Right renal pelvis (tissue), 4 donors: Measurements from ENCODE around the gene OBP2A. TPM values are rescaled to one million over a fixed set of nuclear protein-coding genes. Genes with fewer than 3 reads are reported as not detected.
"Not testable (repeated sequence)": the region's sequence is repeated elsewhere in the genome, so short reads cannot be mapped to it uniquely, and the experiment has no call there.

Experiments used
- DNase-seq, 4 donors: peaks; one replicate each; pipeline ENCODE4 v3.0.0-alpha.2; 2013; ENCODE audit warnings: low read depth in 4 of 4, low spot score in 3 of 4, missing footprints in 1 of 4
- polyA plus RNA-seq, 4 donors: library from polyadenylated mRNA; unstranded; fragments of 120-200 nt; gene quantifications; one replicate each; pipeline ENCODE4 v1.2.1, GENCODE V29; 2013; ENCODE audit not compliant: insufficient read length in 4 of 4

Gene OBP2A
- polyA plus RNA-seq, 4 donors, result 0.27 to 0.76 (median 0.33) TPM

GRCh38 chr9:135508211-135508820 is 37.6 kb upstream of the OBP2A start:
- DNase-seq, result no peak

- DNase-seq, result no peak
These were observed 36.5 kb upstream of the OBP2A start for GRCh38 chr9:135509458-135509857.

GRCh38 chr9:135512241-135512603 is 33.7 kb upstream of the OBP2A start:
- no peak for DNase-seq

DNA sequence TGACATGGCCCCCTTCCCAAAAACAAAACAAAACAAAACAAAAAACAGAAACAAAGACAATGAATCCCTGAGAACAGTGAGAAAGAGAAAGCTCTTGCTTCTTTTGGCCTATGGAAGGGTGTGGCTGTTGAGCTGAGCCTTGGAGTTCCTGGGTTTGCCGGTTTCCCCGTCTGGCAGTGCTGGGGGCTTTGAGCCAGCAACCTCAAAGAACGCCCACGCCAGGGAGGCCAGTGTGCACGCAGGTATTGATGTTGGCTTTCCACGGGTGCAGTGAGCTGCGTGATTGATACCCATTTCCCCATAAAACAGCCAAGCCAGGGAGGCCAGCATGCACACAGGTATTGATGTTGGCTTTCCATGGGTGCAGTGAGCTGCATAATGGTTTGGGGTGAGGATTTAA is 33.0 kb upstream of the OBP2A start:
- DNase-seq, result no peak

DNA sequence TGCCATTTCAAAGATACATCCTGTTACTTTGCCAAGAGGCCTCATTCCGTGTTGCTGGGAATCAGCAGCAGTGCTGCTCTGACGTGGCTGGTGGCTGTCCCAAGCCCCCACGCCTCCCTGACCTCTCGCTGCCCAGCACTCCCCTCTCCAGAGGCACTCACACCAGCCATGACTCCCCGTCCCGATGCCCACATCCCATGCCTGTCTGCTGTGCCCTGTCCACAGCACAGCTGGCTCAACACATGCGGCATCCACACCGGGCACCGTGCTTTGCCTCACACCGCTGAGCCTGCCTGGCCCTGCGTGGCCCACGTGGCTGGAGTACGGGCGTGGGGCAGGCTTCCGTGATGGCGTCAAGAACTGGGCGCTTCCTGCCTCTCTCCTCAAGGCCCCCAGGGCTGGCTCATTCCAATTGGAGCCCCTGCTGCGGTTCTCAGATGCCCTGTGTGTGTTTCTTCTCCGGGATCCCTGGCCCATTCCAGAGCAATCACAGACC is 32.5 kb upstream of the OBP2A start:
- no peak for DNase-seq

- DNase-seq, result not testable (repeated sequence)
These were observed 32.0 kb upstream of the OBP2A start for GRCh38 chr9:135513906-135514305.

DNA sequence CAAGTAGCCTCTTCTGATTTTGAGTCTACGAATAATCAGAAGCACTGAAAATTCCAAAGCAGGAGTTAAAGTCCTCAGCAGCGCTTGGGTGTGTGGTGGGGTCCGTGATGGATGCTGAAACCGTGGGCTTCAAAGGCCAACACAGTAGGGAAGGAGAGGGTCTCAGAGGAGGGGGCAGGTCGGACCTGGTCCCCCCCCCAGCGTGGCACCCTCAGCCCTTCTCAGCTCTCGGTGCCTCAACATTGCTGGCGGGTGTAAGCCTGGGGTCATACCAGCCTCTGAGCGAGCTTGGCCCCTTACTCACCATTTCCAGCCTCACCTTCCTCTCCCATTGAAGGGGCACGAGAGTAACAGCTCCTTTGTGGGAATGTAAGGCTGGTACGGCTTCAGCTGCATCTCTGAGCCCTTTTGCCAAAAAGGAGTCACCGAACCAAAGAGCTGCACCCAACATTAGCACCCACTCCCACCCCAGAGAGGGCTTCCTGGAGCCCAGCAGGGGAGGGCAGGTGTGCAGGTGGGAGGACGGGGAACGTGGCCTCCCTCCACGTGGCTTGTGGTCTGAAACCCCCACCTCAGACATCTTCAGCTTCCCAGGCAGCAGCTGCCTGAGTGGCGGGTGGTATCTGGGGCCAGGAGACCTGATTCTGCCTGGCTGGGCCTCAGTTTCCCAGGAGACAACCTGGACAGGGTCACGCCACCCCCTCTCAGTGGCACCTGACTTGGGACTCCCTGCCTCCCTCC is 31.4 kb upstream of the OBP2A start:
- DNase-seq, result no peak

DNA sequence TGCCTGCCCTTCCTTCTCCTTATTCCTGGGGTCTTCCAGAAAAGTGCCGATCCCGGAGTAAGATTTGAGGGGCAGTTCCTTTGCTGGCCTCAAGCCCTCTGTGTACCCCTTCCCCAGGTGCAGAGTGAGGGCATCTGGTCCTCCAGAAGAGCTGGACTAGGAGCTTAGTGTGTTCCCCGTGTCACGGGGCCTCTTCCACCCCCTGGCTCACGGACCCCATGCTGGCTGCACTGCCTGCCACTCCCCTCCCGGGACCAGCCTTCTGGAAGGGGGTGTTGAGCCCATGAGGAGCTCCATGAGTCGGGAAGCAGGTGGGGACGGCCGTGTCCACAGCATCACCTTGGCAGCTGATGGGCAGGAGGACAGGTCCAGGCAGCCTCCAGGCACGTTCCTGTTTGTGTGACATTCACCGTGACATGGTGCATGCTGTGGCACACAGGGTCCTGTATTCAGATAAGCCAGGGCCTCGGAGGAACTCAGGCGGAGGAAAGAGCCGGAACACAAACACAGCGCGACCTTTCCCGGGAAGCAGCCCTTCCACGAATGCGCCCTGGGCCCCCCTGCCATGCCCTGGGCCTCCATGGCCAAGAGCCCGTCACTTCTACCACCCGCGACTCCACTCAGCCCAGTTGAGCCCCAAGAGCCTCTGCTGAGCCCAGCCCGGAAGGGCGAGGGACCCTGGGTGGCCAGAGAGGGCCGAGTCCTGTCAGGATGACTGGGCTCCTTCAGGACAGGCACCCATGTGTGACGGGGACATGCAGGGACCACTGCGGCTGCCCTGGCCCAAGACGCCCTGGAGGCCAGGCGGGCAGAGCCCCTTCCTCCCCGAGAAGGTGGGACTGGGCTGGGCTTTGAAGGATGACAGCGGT is 30.6 kb upstream of the OBP2A start:
- no peak for DNase-seq

- no peak for DNase-seq
These were observed 29.6 kb upstream of the OBP2A start for GRCh38 chr9:135516132-135516860.

GRCh38 chr9:135517407-135517822 is 28.5 kb upstream of the OBP2A start:
- no peak for DNase-seq

- no peak for DNase-seq
These were observed 26.6 kb upstream of the OBP2A start for GRCh38 chr9:135519179-135519971.

- DNase-seq, result no peak
These were observed 24.9 kb upstream of the OBP2A start, which contains the start of gene LCN1 for GRCh38 chr9:135520916-135521607. Gene LCN1, plus strand, starts transcription at chr9:135521440. Its CDS starts 58 bp downstream, at chr9:135521498.

DNA sequence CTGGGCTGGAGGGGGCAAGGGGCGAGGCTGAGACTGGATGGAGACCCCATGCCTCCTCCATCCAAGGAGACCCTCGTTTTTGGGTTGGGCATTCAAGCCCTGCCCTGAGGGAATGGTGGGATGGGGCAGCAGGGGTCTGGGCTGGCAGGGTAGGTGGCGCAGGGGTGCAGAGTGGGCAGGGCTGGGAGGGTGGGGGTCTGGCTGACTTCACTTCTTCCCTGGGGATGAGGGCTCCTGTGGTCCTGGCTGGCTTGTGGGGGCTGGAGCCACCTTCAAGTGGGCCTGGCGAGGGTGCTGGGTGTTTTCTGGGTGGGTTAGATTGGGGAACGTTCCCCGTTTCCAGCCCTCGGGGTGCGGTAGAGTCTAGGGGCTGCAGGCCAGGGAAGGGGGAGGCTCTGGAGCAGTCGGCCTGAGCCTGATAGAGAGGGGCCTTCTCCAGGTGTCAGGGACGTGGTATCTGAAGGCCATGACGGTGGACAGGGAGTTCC is 24.3 kb upstream of the OBP2A start:
- no peak for DNase-seq

DNA sequence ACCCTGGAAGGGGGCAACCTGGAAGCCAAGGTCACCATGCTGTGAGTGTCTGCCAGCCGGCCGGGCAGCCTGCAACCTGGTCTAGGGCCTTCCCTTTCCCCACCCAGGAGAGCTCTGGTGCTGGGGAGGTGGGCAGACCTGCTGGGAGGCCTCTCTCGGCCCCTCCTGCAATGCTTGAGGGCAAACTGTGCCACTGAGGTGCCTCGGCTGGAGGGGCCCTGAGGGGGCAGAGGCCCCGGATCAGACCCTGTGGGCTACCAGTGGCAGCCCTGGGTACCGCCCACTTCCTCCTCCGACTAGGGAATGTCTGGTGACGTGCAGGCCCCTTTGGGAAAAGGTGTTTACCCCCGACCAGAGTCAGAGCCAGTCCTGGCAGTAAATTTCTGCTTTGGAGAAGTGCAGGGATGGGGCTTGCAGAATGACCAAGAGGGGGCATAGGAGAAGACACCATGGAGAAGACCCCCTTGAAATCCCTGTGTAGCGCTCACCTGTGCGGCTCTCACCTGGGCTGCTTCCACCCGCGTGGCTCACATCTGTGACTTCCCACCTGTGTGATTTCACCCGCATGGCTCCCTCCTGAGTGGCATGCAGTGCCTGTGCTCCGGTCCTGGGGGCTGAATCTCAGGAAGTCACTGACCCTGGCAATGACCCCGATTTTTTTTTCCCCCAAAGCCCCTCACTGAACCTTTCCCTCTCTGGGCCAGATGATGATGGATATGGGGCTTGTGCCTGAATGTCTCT is 23.6 kb upstream of the OBP2A start:
- DNase-seq, result no peak

- no peak for DNase-seq
These were observed 23.0 kb upstream of the OBP2A start for GRCh38 chr9:135522931-135523330.

DNA sequence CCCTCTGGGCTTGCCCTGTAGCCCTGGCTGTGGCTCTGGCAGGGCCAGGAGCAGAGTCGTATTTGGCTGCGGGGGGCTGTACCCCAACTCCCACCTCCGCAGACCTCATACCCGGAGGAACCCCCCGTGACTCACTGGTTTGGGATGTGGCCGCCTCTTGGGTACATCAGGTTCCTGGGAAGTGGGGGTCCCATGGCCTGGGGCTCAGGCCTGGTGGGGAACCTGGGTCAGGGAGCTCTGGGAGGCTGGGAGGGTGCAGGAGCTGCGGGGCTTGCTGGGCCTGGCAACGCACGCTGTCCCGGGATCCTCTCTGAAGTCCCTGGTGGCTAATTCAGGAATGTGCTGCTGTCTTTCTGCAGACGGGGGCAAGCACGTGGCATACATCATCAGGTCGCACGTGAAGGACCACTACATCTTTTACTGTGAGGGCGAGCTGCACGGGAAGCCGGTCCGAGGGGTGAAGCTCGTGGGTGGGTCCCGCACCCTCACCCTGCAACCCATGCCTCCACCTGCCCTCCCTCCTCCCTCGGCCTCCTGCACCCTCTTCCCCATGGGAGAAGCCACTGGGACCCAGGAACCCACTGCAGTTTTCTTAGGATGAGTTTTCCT is 22.3 kb upstream of the OBP2A start:
- no peak for DNase-seq

GRCh38 chr9:135524130-135524861 is 21.6 kb upstream of the OBP2A start:
- no peak for DNase-seq
